ENCODE measurements around the gene HOXB1.

DNA sequence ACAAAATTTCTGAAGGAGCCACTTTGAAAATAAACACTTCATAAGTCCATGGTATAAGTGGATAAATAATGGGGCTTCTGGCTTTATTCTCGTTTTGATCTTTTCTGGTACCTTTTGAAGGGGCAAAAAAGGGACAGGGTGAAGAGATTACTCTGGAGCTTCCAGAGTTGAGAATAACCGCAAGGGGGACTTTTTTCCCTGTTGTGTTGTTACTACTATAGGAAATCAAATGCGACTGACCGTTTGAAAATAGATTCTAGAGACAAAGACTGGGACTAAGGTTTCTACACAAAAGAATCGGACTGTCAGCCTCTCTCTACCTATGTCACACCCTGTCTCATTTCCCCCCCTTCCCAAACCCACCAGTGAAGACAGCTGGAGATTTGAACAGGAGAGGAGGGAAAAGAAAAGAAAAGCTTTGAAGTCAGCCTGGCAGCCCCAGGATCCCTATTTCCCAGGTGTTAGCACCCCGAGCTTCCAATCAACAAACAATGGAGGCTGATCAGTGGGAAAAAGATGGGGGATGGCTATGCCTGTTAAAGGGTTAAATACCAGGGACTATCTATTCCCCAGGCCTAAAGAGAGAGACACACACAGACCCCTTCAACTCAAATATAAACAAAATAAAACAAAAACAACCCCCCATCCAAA is 39.0 kb upstream of the HOXB1 start:
- TF ChIP-seq, protein P1, sequence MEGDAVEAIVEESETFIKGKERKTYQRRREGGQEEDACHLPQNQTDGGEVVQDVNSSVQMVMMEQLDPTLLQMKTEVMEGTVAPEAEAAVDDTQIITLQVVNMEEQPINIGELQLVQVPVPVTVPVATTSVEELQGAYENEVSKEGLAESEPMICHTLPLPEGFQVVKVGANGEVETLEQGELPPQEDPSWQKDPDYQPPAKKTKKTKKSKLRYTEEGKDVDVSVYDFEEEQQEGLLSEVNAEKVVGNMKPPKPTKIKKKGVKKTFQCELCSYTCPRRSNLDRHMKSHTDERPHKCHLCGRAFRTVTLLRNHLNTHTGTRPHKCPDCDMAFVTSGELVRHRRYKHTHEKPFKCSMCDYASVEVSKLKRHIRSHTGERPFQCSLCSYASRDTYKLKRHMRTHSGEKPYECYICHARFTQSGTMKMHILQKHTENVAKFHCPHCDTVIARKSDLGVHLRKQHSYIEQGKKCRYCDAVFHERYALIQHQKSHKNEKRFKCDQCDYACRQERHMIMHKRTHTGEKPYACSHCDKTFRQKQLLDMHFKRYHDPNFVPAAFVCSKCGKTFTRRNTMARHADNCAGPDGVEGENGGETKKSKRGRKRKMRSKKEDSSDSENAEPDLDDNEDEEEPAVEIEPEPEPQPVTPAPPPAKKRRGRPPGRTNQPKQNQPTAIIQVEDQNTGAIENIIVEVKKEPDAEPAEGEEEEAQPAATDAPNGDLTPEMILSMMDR (IDR thresholded peaks at IDR 0.05): no peak
- no peak for TF ChIP-seq POLR2A (IDR thresholded peaks at IDR 0.05)
